Measurements from ENCODE around the gene ATP6V1C2.

The ATP6V1C2 gene

GRCh38 chr2:10709290-10709939 is 12.0 kb upstream of the ATP6V1C2 start:
- no peak for DNase-seq (ENCODE audit: low read depth)
- peak; percentile 23 for TF ChIP-seq CTCF (IDR thresholded peaks at IDR 0.05; ENCODE audit: insufficient read depth, low read depth, low read length, missing control alignments)
- H3K4me3 ChIP-seq (ENCODE audit: low read depth, low read length), result no peak overlapping the region

- H3K4me3 ChIP-seq (ENCODE audit: low read depth, low read length), result no peak overlapping the region
- no peak for TF ChIP-seq CTCF (IDR thresholded peaks at IDR 0.05; ENCODE audit: insufficient read depth, low read depth, low read length, missing control alignments)
- no peak for DNase-seq (ENCODE audit: low read depth)
Observed at GRCh38 chr2:10712185-10712809, 9.1 kb upstream of the ATP6V1C2 start.

- no peak overlapping the region for H3K4me3 ChIP-seq (ENCODE audit: low read depth, low read length)
- no peak for DNase-seq (ENCODE audit: low read depth)
- TF ChIP-seq CTCF (IDR thresholded peaks at IDR 0.05; ENCODE audit: insufficient read depth, low read depth, low read length, missing control alignments), result no peak
Observed at GRCh38 chr2:10716581-10716980, 4.8 kb upstream of the ATP6V1C2 start.

- no peak for TF ChIP-seq CTCF (IDR thresholded peaks at IDR 0.05; ENCODE audit: insufficient read depth, low read depth, low read length, missing control alignments)
- no peak for DNase-seq (ENCODE audit: low read depth)
- no peak overlapping the region for H3K4me3 ChIP-seq (ENCODE audit: low read depth, low read length)
Observed at GRCh38 chr2:10717628-10718027, 3.8 kb upstream of the ATP6V1C2 start.

GRCh38 chr2:10720306-10720705 is 1.1 kb upstream of the ATP6V1C2 start:
- TF ChIP-seq CTCF (IDR thresholded peaks at IDR 0.05; ENCODE audit: insufficient read depth, low read depth, low read length, missing control alignments), result no peak
- no peak for DNase-seq (ENCODE audit: low read depth)
- no peak overlapping the region for H3K4me3 ChIP-seq (ENCODE audit: low read depth, low read length)

- no peak for DNase-seq (ENCODE audit: low read depth)
- TF ChIP-seq CTCF (IDR thresholded peaks at IDR 0.05; ENCODE audit: insufficient read depth, low read depth, low read length, missing control alignments), result no peak
- H3K4me3 ChIP-seq (ENCODE audit: low read depth, low read length), result peak overlapping the region; percentile 46
Observed at GRCh38 chr2:10720947-10721395, 459 bp upstream of the ATP6V1C2 start.

Measured in GM12865 (cell line).